Mononuclear cell (primary cell): ENCODE data around the gene ZNF326. TPM values are rescaled to one million over a fixed set of nuclear protein-coding genes. Genes with fewer than 3 reads are reported as not detected.

Experiments
- H3K27me3 ChIP-seq: 2 replicates; pipeline ENCODE4 v1.6.0; 2011; ENCODE audit warnings: low read length, control low read depth; ENCODE audit not compliant: insufficient read depth
- H3K4me1 ChIP-seq: 2 replicates; pipeline ENCODE4 v1.5.1; 2011; ENCODE audit warnings: mild to moderate bottlenecking, low read length, control low read depth; ENCODE audit not compliant: insufficient read depth
- H3K4me3 ChIP-seq: 2 replicates; pipeline ENCODE4 v1.5.1; 2011; ENCODE audit warnings: mild to moderate bottlenecking, low read length, moderate library complexity
- H3K9me3 ChIP-seq: 2 replicates; pipeline ENCODE4 v1.5.1; 2011; ENCODE audit warnings: low read depth, mild to moderate bottlenecking, control low read depth, low read length
- total RNA-seq: library from RNA; depleted of rRNA; stranded (reverse); fragments of >200 nt; gene quantifications from one replicate; pipeline ENCODE4 v1.2.3, GENCODE V29; 2012

The ZNF326 gene
- total RNA-seq, 1 donor: 54.2 TPM

DNA sequence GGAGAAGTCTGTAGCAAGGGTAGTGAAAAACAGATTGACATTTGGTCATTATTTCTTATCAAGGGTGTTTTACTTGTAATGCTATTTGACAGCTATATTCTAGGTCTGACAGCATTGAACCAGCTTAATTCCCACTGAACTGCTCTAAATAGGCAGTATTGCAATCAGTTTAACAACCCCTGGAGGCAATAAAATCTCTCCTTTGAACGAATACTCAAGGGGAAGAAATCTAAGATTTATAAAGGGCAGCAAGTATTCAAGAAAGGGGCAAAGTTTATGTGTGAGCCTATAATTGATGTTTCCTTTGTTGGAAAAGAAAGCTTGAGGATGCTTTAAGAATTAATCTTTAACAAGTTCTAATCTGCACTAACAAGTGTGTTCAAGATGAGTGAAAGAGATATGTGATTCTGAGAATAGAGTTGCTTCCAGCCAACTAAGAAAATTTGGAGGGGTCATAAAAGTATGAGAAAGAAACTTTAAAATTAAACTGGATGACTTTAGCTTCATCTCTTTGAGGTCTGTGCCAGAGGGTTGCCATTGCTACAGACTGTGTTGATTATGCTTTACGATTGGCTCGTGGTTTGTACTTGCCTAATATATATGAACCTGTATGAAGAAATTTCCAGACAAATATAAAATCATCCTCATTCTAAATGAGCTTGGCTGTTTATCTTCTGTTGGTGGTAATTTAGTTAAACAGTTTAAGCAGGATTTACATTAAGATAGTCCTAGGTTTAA is 72.5 kb downstream of the ZNF326 start:
- no peak overlapping the region for H3K4me3 ChIP-seq
- peaks cover 2% of the 10 kb centered on the region for H3K27me3 ChIP-seq
- H3K9me3 ChIP-seq: no peaks in the 10 kb centered on the region
- H3K4me1 ChIP-seq: no peaks in the 10 kb centered on the region

DNA sequence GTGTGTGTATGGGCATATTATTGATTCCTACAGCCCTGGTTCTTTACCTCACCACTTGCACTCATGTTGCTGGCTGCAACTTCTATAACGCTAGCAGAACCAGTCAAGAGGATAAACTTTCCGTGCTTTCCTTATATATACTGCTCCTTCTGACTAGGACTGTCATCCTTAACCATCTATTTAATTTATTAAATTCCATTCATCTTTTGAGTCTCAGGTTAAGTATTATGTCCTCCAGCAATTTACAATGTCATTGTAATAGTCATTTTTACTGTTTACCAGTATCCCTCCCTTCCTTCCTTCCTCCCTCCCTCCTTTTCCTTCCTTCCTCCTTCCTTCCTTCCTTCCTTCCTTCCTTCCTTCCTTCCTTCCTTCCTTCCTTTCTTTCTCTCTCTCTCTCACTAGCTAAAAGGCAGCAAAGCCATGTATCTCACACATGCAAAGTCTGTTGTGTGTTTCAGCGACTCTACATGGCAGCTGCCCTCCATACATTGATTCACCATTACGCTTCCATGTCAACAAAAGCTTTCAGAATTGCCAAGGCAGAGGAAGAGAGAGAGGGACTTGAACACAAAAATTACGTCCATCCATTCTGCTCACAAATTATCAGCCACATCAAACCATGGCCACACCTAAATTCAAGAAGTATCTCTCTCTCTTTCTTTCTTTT is 73.8 kb downstream of the ZNF326 start:
- Histone ChIP-seq H3K27me3 (peaks cover 2% of the 10 kb centered on the region), H3K4me3 (no peak overlapping the region), H3K9me3 (no peaks in the 10 kb centered on the region), H3K4me1 (no peaks in the 10 kb centered on the region)

DNA sequence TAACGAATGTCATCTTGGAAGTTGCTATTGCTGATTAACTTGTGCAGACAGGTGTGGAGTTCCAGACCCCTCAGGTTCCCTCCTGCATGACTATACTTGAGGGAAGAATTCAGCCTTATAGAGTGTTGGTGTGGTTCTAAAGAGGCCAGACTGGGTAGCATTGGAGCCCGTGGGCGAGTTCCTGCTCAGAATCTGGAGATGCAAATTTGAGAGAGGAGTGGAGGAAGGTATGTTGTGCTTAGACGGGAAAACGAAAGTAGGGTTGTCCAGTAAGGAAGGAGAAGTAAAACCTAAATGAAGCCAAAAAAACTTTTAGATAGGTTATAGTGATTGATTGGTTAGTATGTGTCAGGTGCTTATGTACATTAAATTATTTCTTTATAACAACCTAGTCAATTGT is 79.2 kb downstream of the ZNF326 start:
- no peaks in the 10 kb centered on the region for H3K9me3 ChIP-seq
- no peaks in the 10 kb centered on the region for H3K27me3 ChIP-seq
- H3K4me1 ChIP-seq: no peaks in the 10 kb centered on the region
- no peak overlapping the region for H3K4me3 ChIP-seq

DNA sequence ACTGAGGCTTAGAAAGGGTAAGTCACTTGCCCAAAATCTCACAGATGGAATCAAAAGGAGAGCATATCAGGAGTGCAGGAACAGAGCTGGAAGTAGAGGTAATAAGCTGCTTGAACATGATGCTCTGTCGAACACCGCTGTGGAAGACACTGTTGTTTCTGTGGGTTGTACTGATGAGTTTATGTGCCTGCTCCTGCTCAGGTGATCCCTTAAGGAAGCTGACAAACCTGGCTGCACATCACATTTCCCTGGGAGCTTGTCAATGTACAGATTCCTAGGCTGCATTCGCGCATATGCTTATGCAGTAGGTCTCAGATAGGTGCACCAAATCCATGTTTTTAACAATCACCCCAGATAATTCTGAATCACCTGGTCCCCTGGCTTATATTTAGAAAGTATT is 79.7 kb downstream of the ZNF326 start:
- Histone ChIP-seq H3K4me3 (no peak overlapping the region), H3K27me3 (no peaks in the 10 kb centered on the region), H3K9me3 (no peaks in the 10 kb centered on the region), H3K4me1 (no peaks in the 10 kb centered on the region)

DNA sequence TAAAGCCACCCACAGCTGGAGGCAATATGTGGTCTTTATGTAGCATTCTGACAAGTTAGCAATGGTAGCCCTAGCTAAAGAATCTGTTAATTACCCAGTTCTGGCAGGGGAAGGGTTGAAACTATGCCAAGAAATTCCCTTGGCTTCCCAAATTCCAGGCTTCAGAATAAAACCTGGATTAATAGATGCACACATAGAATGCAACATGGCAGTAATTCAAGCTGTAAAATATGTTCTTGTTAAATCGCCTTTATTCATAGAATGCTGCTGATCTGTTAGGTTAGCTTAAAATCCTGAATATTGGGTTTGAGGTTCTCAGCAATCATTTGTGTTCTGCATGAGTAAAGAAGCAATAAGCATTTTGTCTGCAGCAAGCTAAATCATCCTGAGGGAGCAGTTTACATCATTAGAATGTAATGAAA is 80.1 kb downstream of the ZNF326 start:
- Histone ChIP-seq H3K9me3 (no peaks in the 10 kb centered on the region), H3K4me1 (no peaks in the 10 kb centered on the region), H3K4me3 (no peak overlapping the region), H3K27me3 (no peaks in the 10 kb centered on the region)

DNA sequence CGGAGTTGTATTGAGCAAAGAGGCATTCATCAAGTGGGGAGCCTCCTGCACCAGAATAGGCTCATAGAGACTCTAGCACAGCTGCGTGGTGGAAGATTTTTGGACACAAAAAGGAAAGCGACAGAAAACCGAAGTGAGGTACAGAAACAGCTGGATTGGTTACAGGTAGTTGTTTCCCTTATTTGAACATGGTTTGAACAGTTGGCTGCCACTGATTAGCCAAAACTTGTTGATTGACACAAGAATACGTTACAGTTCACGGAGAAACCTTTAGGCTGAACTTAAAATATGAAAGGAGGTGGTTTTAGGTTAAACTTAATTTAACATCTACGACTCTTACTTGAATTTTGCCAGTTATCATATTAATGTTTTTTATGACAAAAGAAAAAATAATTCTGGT is 89.1 kb downstream of the ZNF326 start:
- no peaks in the 10 kb centered on the region for H3K4me1 ChIP-seq
- no peaks in the 10 kb centered on the region for H3K9me3 ChIP-seq
- H3K27me3 ChIP-seq: peaks cover 6% of the 10 kb centered on the region
- no peak overlapping the region for H3K4me3 ChIP-seq

Other genes starting within 250 kb of the ZNF326 start
- gene LRRC8D, start 174.1 kb upstream of the ZNF326 start, total RNA-seq: 19.6 TPM